ENCODE results near the gene ADAM17. TPM values are rescaled to one million over a fixed set of nuclear protein-coding genes. Genes with fewer than 3 reads are reported as not detected.

The ADAM17 gene
- total RNA-seq, 1 experiment from 2014 or later, result 50.0 TPM

DNA sequence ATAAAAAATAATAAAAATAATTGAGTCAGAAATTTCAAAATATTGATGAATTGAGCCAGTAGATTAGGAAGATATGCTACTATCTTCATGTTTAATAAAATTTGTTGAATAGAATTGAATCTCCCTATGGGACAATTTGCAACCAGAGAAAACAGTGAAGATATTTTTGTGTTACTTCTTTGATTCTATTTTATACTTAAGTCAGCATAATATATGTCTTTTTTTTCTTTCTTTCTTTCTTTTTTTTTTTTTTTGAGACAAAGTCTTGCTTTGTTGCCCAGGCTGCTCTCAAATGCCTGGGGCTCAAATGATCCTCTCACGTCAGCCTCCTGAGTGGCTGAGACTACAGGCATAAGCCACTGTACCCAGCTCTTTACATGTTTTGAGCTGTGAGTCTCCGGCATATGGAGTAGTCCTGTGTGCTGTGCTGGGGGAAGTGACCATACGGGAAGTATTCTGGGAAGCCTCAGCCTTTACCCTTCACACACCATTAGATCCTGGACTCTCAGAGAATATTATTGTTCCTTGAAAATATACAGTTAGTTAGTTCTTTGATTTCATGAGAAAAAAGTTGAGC is 95.1 kb downstream of the ADAM17 start:
- POLR2A ChIA-PET, result no interaction called here
- BruUV-seq (replicated peaks), result no TSS peak

DNA sequence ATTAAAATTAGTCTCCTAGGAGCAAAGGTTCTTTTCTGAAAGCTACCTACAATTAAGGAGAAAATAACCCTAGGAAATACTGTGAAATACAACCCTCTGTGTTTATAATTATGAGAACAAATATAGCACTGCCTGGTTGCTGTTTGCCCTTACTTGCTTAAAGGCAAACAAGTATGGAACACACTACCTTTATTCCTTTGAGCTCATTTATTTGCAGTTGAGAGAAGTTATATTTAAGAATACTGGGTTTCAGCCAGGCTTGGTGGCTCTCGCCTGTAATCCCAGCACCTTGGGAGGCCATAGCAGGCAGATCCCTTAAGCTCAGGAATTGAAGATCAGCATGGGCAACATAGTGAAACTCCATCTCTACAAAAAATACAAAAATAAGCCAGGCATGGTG is 104.4 kb downstream of the ADAM17 start:
- no TSS peak for BruUV-seq (replicated peaks)

More for the DNA sequence above, 95.1 kb downstream of the ADAM17 start:
- TF ChIP-seq, protein P1, sequence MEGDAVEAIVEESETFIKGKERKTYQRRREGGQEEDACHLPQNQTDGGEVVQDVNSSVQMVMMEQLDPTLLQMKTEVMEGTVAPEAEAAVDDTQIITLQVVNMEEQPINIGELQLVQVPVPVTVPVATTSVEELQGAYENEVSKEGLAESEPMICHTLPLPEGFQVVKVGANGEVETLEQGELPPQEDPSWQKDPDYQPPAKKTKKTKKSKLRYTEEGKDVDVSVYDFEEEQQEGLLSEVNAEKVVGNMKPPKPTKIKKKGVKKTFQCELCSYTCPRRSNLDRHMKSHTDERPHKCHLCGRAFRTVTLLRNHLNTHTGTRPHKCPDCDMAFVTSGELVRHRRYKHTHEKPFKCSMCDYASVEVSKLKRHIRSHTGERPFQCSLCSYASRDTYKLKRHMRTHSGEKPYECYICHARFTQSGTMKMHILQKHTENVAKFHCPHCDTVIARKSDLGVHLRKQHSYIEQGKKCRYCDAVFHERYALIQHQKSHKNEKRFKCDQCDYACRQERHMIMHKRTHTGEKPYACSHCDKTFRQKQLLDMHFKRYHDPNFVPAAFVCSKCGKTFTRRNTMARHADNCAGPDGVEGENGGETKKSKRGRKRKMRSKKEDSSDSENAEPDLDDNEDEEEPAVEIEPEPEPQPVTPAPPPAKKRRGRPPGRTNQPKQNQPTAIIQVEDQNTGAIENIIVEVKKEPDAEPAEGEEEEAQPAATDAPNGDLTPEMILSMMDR (IDR thresholded peaks at IDR 0.05), result no peak
- TF ChIP-seq, protein P2, sequence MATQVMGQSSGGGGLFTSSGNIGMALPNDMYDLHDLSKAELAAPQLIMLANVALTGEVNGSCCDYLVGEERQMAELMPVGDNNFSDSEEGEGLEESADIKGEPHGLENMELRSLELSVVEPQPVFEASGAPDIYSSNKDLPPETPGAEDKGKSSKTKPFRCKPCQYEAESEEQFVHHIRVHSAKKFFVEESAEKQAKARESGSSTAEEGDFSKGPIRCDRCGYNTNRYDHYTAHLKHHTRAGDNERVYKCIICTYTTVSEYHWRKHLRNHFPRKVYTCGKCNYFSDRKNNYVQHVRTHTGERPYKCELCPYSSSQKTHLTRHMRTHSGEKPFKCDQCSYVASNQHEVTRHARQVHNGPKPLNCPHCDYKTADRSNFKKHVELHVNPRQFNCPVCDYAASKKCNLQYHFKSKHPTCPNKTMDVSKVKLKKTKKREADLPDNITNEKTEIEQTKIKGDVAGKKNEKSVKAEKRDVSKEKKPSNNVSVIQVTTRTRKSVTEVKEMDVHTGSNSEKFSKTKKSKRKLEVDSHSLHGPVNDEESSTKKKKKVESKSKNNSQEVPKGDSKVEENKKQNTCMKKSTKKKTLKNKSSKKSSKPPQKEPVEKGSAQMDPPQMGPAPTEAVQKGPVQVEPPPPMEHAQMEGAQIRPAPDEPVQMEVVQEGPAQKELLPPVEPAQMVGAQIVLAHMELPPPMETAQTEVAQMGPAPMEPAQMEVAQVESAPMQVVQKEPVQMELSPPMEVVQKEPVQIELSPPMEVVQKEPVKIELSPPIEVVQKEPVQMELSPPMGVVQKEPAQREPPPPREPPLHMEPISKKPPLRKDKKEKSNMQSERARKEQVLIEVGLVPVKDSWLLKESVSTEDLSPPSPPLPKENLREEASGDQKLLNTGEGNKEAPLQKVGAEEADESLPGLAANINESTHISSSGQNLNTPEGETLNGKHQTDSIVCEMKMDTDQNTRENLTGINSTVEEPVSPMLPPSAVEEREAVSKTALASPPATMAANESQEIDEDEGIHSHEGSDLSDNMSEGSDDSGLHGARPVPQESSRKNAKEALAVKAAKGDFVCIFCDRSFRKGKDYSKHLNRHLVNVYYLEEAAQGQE (IDR thresholded peaks at IDR 0.05; ENCODE audit: insufficient read depth in 1 of 2, low read depth in 2 of 2, low read length in 1 of 2), result no peak
- TF ChIP-seq POLR2AphosphoS5 (IDR thresholded peaks at IDR 0.05; ENCODE audit: low read depth, low read length), result no peak
- TF ChIP-seq TCF7L2 (IDR thresholded peaks at IDR 0.05; ENCODE audit: low read depth, low read length), result no peak
- TF ChIP-seq SIN3A (IDR thresholded peaks at IDR 0.05; ENCODE audit: borderline replicate concordance, insufficient read depth, low read depth, low read length), result no peak
- Histone ChIP-seq H3K4me1 (ENCODE audit: control insufficient read depth, insufficient read depth, low read length) (no peaks in the 10 kb centered on the region), H3K9me3 (ENCODE audit: control insufficient read depth, insufficient read depth, low read depth, low read length) (no peaks in the 10 kb centered on the region), H3K4me3 (ENCODE audit: low read depth in 2 of 2, low read length in 2 of 2) (no peak overlapping the region), H3K36me3 (ENCODE audit: control insufficient read depth, insufficient read depth, low read length) (peaks cover 8% of the 10 kb centered on the region), H3K27ac (ENCODE audit: low read length) (no peak overlapping the region), H3K27me3 (ENCODE audit: control insufficient read depth, insufficient read depth, low read length) (no peaks in the 10 kb centered on the region)
- in situ Hi-C loops (cut with HindIII; ENCODE audit: low pct_unique_long_range_greater_than_20kb, low sequenced_read_pairs), result no loop called here
- intact Hi-C loops (cut with micrococcal nuclease; ENCODE audit: unreplicated experiment), result no loop called here
- DNase-seq (ENCODE audit: low read depth, low spot score), result no peak
- CTCF ChIA-PET, result no interaction called here
- ATAC-seq, result no peak

More for the DNA sequence above, 104.4 kb downstream of the ADAM17 start:
- in situ Hi-C loops (cut with HindIII; ENCODE audit: low pct_unique_long_range_greater_than_20kb, low sequenced_read_pairs) (no loop called here), intact Hi-C loops (cut with micrococcal nuclease; ENCODE audit: unreplicated experiment) (no loop called here)
- POLR2A ChIA-PET, result no interaction called here
- H3K27me3 ChIP-seq (ENCODE audit: control insufficient read depth, insufficient read depth, low read length), result no peaks in the 10 kb centered on the region
- DNase-seq (ENCODE audit: low read depth, low spot score) (no peak), ATAC-seq (no peak)
- no peak for TF ChIP-seq POLR2AphosphoS5 (IDR thresholded peaks at IDR 0.05; ENCODE audit: low read depth, low read length)
- TF ChIP-seq, protein P2 (IDR thresholded peaks at IDR 0.05; ENCODE audit: insufficient read depth in 1 of 2, low read depth in 2 of 2, low read length in 1 of 2), result no peak
- no peak for TF ChIP-seq SIN3A (IDR thresholded peaks at IDR 0.05; ENCODE audit: borderline replicate concordance, insufficient read depth, low read depth, low read length)
- TF ChIP-seq, protein P1 (IDR thresholded peaks at IDR 0.05), result no peak
- TF ChIP-seq TCF7L2 (IDR thresholded peaks at IDR 0.05; ENCODE audit: low read depth, low read length), result no peak
- H3K9me3 ChIP-seq (ENCODE audit: control insufficient read depth, insufficient read depth, low read depth, low read length), result no peaks in the 10 kb centered on the region
- CTCF ChIA-PET, result no interaction called here
- H3K27ac ChIP-seq (ENCODE audit: low read length), result no peak overlapping the region
- H3K4me3 ChIP-seq (ENCODE audit: low read depth in 2 of 2, low read length in 2 of 2), result no peak overlapping the region
- no peaks in the 10 kb centered on the region for H3K4me1 ChIP-seq (ENCODE audit: control insufficient read depth, insufficient read depth, low read length)
- H3K36me3 ChIP-seq (ENCODE audit: control insufficient read depth, insufficient read depth, low read length), result 0 out of 2 replicates have a peak, but pooled peaks cover 5% of the 10 kb centered on the region

Data from Panc1 (cell line).